ENCODE results near the gene ACVR1B.

GRCh38 chr12:51911307-51911706, 40.2 kb upstream of the ACVR1B start:
- TF ChIP-seq CTCF (IDR thresholded peaks at IDR 0.05; ENCODE audit: insufficient read depth, low read depth, low read length) (no peak), EZH2 (IDR thresholded peaks at IDR 0.05; ENCODE audit: insufficient read depth, low read length) (no peak)

All from astrocyte (in vitro differentiated cells and primary cell).